ENCODE measurements around the gene ACKR2. TPM values are rescaled to one million over a fixed set of nuclear protein-coding genes. Genes with fewer than 3 reads are reported as not detected.

Gene ACKR2
- total RNA-seq, 1 experiment from 2014 or later = not detected

DNA sequence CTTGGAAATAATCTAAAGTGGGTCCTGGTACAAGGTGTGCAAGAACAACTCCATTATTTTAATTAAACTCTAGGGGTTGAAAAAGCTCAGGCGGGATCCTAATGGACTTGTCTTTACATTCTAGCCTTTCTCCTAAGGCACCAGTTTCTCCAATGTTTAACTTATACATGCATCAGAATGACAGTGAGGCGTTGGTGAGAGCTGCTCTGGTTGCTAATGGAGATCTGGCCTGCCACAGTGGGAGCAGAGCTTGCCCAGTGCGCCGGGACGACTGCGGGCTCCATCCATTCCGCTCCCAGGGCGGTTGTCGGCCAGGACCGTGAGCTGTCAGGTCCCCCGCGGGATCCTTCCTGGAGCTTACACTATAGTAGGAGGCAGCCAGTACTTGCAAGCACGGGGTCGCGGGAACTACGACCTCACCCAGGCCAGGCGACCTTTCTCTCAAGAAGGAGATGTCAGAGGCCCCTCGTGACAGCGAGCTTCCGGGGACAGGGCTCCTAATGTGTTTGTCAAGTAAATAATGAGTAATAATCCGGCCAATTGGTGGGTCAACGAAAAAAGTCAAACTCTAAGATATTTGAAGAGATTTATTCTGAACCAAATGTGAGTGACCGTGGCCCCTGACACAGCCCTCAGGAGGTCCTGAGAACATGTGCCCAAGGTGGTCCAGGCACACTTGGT is 4.0 kb upstream of the ACKR2 start:
- Histone ChIP-seq H2BK20ac (ENCODE audit: low read depth, low read length, poor library complexity, severe bottlenecking) (no peak overlapping the region), H2AK5ac (ENCODE audit: insufficient read length, low read length) (no peak overlapping the region), H3K14ac (ENCODE audit: insufficient read depth, low read length) (no peak overlapping the region), H3K4me2 (ENCODE audit: insufficient read depth, insufficient read length, low read length) (peak overlapping the region; percentile 90), H2BK12ac (ENCODE audit: insufficient read length, low read depth, low read length) (no peak overlapping the region), H3K27ac (ENCODE audit: insufficient read length, low read depth, low read length) (no peak overlapping the region), H2BK5ac (ENCODE audit: insufficient read length, low read length) (no peak overlapping the region), H3K79me1 (ENCODE audit: insufficient read depth, low read depth, low read length, poor library complexity, severe bottlenecking) (no peaks in the 10 kb centered on the region), H4K91ac (ENCODE audit: insufficient read length, low read depth, low read length) (no peak overlapping the region), H2BK120ac (ENCODE audit: low read depth, low read length, poor library complexity, severe bottlenecking) (no peak overlapping the region), H3K18ac (ENCODE audit: insufficient read length, low read depth, low read length) (no peak overlapping the region), H3K4me1 (ENCODE audit: insufficient read depth, low read length) (peaks cover 2% of the 10 kb centered on the region), H3K23me2 (ENCODE audit: insufficient read length, low read depth, low read length, poor library complexity, severe bottlenecking) (peaks cover 10% of the 10 kb centered on the region), H3K23ac (ENCODE audit: insufficient read length, low read depth, low read length) (no peak overlapping the region), H3K79me2 (ENCODE audit: insufficient read depth, low read length) (peaks cover 12% of the 10 kb centered on the region; the same call in 1 of the 2 replicates), H4K5ac (ENCODE audit: insufficient read length, low read depth, low read length) (no peak overlapping the region), H4K8ac (replicated peaks; ENCODE audit: insufficient read length, low read depth, low read length) (no peak overlapping the region), H2AFZ (ENCODE audit: low read length) (no peak overlapping the region), H3K56ac (ENCODE audit: insufficient read length, low read depth, low read length) (no peak overlapping the region), H3K27me3 (ENCODE audit: insufficient read depth, low read length) (peaks cover 4% of the 10 kb centered on the region; the same call in 1 of the 2 replicates), H3T11ph (ENCODE audit: low read length) (no peak overlapping the region), H3K9me3 (ENCODE audit: control insufficient read depth, low read depth, low read length) (no peaks in the 10 kb centered on the region), H4K20me1 (ENCODE audit: control insufficient read depth, insufficient read depth, insufficient read length) (no peaks in the 10 kb centered on the region), H3K9ac (ENCODE audit: extremely low read depth, insufficient read length, low read length) (no peak overlapping the region), H3K4ac (ENCODE audit: low read depth, low read length) (no peak overlapping the region), H2BK15ac (ENCODE audit: low read depth, low read length) (no peak overlapping the region)
- peaks cover 43 to 44% of the 10 kb centered on the region in 2 experiments for H3K4me1 Mint-ChIP-seq
- H3K9me3 Mint-ChIP-seq = no peaks in the 10 kb centered on the region
- H3K4me3 Mint-ChIP-seq = peak overlapping the region; percentile 94 to 96
- H3K27ac Mint-ChIP-seq = no peak overlapping the region
- H3K27me3 Mint-ChIP-seq (ENCODE audit: low read depth) = peaks cover 22% of the 10 kb centered on the region
- peaks cover 3 to 8% (median 4%) of the 10 kb centered on the region in 3 experiments; a peak in 5 of 7 replicates for H3K36me3 Mint-ChIP-seq (ENCODE audit: insufficient read depth in 1 of 3, low read depth in 3 of 3)
- no CpG with 5 or more reads among the region's 23 CpGs for WGBS (ENCODE audit: extremely low coverage, insufficient read length, low lambda C conversion rate)
- DNase-seq = peak; percentile 57
- TF ChIP-seq, protein P1, sequence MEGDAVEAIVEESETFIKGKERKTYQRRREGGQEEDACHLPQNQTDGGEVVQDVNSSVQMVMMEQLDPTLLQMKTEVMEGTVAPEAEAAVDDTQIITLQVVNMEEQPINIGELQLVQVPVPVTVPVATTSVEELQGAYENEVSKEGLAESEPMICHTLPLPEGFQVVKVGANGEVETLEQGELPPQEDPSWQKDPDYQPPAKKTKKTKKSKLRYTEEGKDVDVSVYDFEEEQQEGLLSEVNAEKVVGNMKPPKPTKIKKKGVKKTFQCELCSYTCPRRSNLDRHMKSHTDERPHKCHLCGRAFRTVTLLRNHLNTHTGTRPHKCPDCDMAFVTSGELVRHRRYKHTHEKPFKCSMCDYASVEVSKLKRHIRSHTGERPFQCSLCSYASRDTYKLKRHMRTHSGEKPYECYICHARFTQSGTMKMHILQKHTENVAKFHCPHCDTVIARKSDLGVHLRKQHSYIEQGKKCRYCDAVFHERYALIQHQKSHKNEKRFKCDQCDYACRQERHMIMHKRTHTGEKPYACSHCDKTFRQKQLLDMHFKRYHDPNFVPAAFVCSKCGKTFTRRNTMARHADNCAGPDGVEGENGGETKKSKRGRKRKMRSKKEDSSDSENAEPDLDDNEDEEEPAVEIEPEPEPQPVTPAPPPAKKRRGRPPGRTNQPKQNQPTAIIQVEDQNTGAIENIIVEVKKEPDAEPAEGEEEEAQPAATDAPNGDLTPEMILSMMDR (conservative IDR thresholded peaks at IDR 0.05) = no peak
